Liver (tissue), 9 donors: ENCODE measurements around the gene DPP7. TPM values are rescaled to one million over a fixed set of nuclear protein-coding genes. Genes with fewer than 3 reads are reported as not detected.

Experiments
- DNase-seq: peaks from one replicate; pipeline ENCODE4 v3.0.0-alpha.2; 2017; ENCODE audit warnings: low spot score
- H3K27ac ChIP-seq, 2 donors: one replicate each; pipeline ENCODE4 v1.7.0; 2013; ENCODE audit warnings: inconsistent platforms in 2 of 2, low read length in 2 of 2, control low read depth in 1 of 2, low read depth in 1 of 2, mild to moderate bottlenecking in 1 of 2
- H3K27me3 ChIP-seq, 4 donors: one replicate each; pipeline versions ENCODE4 v1.6.1 to v1.7.0; 2013; ENCODE audit warnings: low read length in 3 of 4, inconsistent platforms in 1 of 4, mild to moderate bottlenecking in 1 of 4, moderate library complexity in 1 of 4; ENCODE audit not compliant: control insufficient read depth in 4 of 4, insufficient read depth in 4 of 4
- H3K36me3 ChIP-seq, 4 donors: one replicate each; pipeline versions ENCODE4 v1.6.1 to v1.7.0; 2013; ENCODE audit warnings: low read length in 3 of 4, mild to moderate bottlenecking in 3 of 4, low read depth in 1 of 4, moderate library complexity in 1 of 4; ENCODE audit not compliant: control insufficient read depth in 4 of 4, insufficient read depth in 3 of 4
- H3K4me1 ChIP-seq, 4 donors: one replicate each; pipeline versions ENCODE4 v1.6.1 to v1.7.0; 2013; ENCODE audit warnings: low read length in 3 of 4, mild to moderate bottlenecking in 3 of 4, moderate library complexity in 1 of 4; ENCODE audit not compliant: control insufficient read depth in 4 of 4, insufficient read depth in 4 of 4
- H3K4me3 ChIP-seq, 3 donors: one replicate each; pipeline versions ENCODE4 v1.6.1 to v1.7.0; 2013; ENCODE audit warnings: low read length in 3 of 3, control low read depth in 1 of 3, low read depth in 1 of 3, mild to moderate bottlenecking in 1 of 3
- H3K9ac ChIP-seq, 2 donors: one replicate each; pipeline ENCODE4 v1.7.0; 2013; ENCODE audit warnings: low read length in 2 of 2, mild to moderate bottlenecking in 2 of 2, moderate library complexity in 2 of 2, control low read depth in 1 of 2, low read depth in 1 of 2
- H3K9me3 ChIP-seq, 4 donors: one replicate each; pipeline versions ENCODE4 v1.6.1 to v1.7.0; 2013; ENCODE audit warnings: low read length in 3 of 4; ENCODE audit not compliant: control insufficient read depth in 4 of 4
- ATF3 ChIP-seq: IDR thresholded peaks from 2 replicates; pipeline ENCODE4 v1.6.1; 2016; ENCODE audit warnings: antibody characterized with exemption
- CTCF ChIP-seq: fragments of 150-350 bp; IDR thresholded peaks from 2 replicates; pipeline ENCODE4 v1.5.1; 2017; ENCODE audit warnings: improper control_type of control experiment, low read depth, low read length; ENCODE audit not compliant: missing input control
- FOXA1 ChIP-seq: IDR thresholded peaks from 2 replicates; pipeline ENCODE4 v1.6.1; 2016; ENCODE audit warnings: antibody characterized with exemption
- FOXA2 ChIP-seq: IDR thresholded peaks from 2 replicates; pipeline ENCODE4 v1.6.1; 2016; ENCODE audit warnings: antibody characterized with exemption
- HNF4A ChIP-seq, 2 donors: conservative IDR thresholded peaks; 2 replicates each; pipeline ENCODE4 v1.6.1; 2016; ENCODE audit warnings: antibody characterized with exemption in 2 of 2, mild to moderate bottlenecking in 2 of 2
- HNF4G ChIP-seq: IDR thresholded peaks from 2 replicates; pipeline ENCODE4 v1.6.1; 2016; ENCODE audit warnings: antibody characterized with exemption
- JUND ChIP-seq, 2 donors: IDR thresholded peaks; 2 replicates each; pipeline ENCODE4 v1.6.1; 2016; ENCODE audit warnings: antibody characterized with exemption in 2 of 2
- NR2F2 ChIP-seq: IDR thresholded peaks from 2 replicates; pipeline ENCODE4 v1.6.1; 2016; ENCODE audit warnings: antibody characterized with exemption
- RAD21 ChIP-seq, 2 donors: IDR thresholded peaks; 2 replicates each; pipeline ENCODE4 v1.6.1; 2016; ENCODE audit warnings: antibody characterized with exemption in 2 of 2, mild to moderate bottlenecking in 2 of 2
- RXRA ChIP-seq, 2 donors: IDR thresholded peaks; 2 replicates each; pipeline ENCODE4 v1.6.1; 2017 to 2018; ENCODE audit warnings: antibody characterized with exemption in 2 of 2, mild to moderate bottlenecking in 1 of 2
- SP1 ChIP-seq: IDR thresholded peaks from 2 replicates; pipeline ENCODE4 v1.6.1; 2018; ENCODE audit warnings: antibody characterized with exemption, mild to moderate bottlenecking
- YY1 ChIP-seq: IDR thresholded peaks from 2 replicates; pipeline ENCODE4 v1.6.1; 2016; ENCODE audit warnings: antibody characterized with exemption, mild to moderate bottlenecking
- ZBTB33 ChIP-seq: IDR thresholded peaks from 2 replicates; pipeline ENCODE4 v1.6.1; 2016; ENCODE audit warnings: antibody characterized with exemption
- WGBS: extraction: QIAGEN DNeasy Blood & Tissue Kit; methylation state at CpG from one replicate; pipeline ENCODE4 v1.1.7; 2013; 5-methylcytosine and 5-hydroxymethylcytosine counted together
- polyA plus RNA-seq, 2 donors: library from polyadenylated mRNA; stranded (reverse) in 1 of 2; unstranded in 1 of 2; fragments of 200-250 nt in 1 of 2; fragments of >200 nt in 1 of 2; fragmentation: Nextera tagmentation in 1 of 2; extraction: Ambion mirVana in 1 of 2; gene quantifications; one replicate each; pipeline versions ENCODE4 v1.2.1 to v1.2.3, GENCODE V29; 2013 to 2015
- total RNA-seq, 2 donors: library from RNA; depleted of rRNA; stranded (reverse); fragments of >200 nt; gene quantifications; one replicate each; pipeline ENCODE4 v1.2.3, GENCODE V29; 2014
- TF ChIP-seq, protein P1 (sequence below): IDR thresholded peaks from 2 replicates; pipeline ENCODE4 v1.6.1; 2016; ENCODE audit warnings: antibody characterized with exemption
- TF ChIP-seq, protein P2 (sequence below): IDR thresholded peaks from 2 replicates; pipeline ENCODE4 v1.6.1; 2016; ENCODE audit warnings: antibody characterized with exemption, mild to moderate bottlenecking
- donor health status: healthy.
- donor health status: healthy.
- donor health status: healthy.
- donor health status: healthy.
- donor health status: healthy.

The DPP7 gene
- total and polyA plus RNA-seq, 4 donors = 25.0 to 71.1 (median 50.7) TPM

GRCh38 chr9:137143459-137143858 lies 28.9 kb upstream of the DPP7 start:
- DNase-seq = no peak
- Histone ChIP-seq H3K4me1 (no peaks in the 10 kb centered on the region), H3K9me3 (no peaks in the 10 kb centered on the region), H3K27ac (no peak overlapping the region), H3K36me3 (no peaks in the 10 kb centered on the region), H3K4me3 (no peak overlapping the region), H3K9ac (no peak overlapping the region), H3K27me3 (peaks cover 5 to 6% (median 5%) of the 10 kb centered on the region in 4 donors)
- TF ChIP-seq, protein P1, sequence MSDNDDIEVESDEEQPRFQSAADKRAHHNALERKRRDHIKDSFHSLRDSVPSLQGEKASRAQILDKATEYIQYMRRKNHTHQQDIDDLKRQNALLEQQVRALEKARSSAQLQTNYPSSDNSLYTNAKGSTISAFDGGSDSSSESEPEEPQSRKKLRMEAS = no peak
- TF ChIP-seq YY1 = no peak
- TF ChIP-seq CTCF = no peak
- TF ChIP-seq ZBTB33 = no peak
- TF ChIP-seq, protein P2, sequence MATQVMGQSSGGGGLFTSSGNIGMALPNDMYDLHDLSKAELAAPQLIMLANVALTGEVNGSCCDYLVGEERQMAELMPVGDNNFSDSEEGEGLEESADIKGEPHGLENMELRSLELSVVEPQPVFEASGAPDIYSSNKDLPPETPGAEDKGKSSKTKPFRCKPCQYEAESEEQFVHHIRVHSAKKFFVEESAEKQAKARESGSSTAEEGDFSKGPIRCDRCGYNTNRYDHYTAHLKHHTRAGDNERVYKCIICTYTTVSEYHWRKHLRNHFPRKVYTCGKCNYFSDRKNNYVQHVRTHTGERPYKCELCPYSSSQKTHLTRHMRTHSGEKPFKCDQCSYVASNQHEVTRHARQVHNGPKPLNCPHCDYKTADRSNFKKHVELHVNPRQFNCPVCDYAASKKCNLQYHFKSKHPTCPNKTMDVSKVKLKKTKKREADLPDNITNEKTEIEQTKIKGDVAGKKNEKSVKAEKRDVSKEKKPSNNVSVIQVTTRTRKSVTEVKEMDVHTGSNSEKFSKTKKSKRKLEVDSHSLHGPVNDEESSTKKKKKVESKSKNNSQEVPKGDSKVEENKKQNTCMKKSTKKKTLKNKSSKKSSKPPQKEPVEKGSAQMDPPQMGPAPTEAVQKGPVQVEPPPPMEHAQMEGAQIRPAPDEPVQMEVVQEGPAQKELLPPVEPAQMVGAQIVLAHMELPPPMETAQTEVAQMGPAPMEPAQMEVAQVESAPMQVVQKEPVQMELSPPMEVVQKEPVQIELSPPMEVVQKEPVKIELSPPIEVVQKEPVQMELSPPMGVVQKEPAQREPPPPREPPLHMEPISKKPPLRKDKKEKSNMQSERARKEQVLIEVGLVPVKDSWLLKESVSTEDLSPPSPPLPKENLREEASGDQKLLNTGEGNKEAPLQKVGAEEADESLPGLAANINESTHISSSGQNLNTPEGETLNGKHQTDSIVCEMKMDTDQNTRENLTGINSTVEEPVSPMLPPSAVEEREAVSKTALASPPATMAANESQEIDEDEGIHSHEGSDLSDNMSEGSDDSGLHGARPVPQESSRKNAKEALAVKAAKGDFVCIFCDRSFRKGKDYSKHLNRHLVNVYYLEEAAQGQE = no peak
- TF ChIP-seq HNF4G = no peak
- TF ChIP-seq NR2F2 = no peak
- no peak for TF ChIP-seq JUND (IDR thresholded peaks at IDR 0.05)
- no peak for TF ChIP-seq HNF4A (conservative IDR thresholded peaks at IDR 0.05)
- TF ChIP-seq ATF3 = no peak
- no peak for TF ChIP-seq SP1
- 56% methylated on average over 4 of the region's 4 CpGs for WGBS

GRCh38 chr9:137141976-137142936 lies 27.7 kb upstream of the DPP7 start:
- Histone ChIP-seq H3K36me3 (no peaks in the 10 kb centered on the region), H3K4me3 (no peak overlapping the region), H3K9ac (no peak overlapping the region), H3K27me3 (peaks cover 6 to 13% (median 10%) of the 10 kb centered on the region in 4 donors), H3K27ac (no peak overlapping the region), H3K9me3 (no peaks in the 10 kb centered on the region), H3K4me1 (no peaks in the 10 kb centered on the region)
- DNase-seq = no peak
- TF ChIP-seq HNF4G (no peak), YY1 (no peak), RXRA (IDR thresholded peaks at IDR 0.05) (no peak), RAD21 (IDR thresholded peaks at IDR 0.05) (no peak), ATF3 (no peak), SP1 (no peak), FOXA2 (no peak), HNF4A (conservative IDR thresholded peaks at IDR 0.05) (no peak), FOXA1 (no peak)
- TF ChIP-seq, protein P1 = no peak
- TF ChIP-seq, protein P2 = no peak
- WGBS = 71% methylated on average over 24 of the region's 24 CpGs
